Kidney (tissue), 14 donors: ENCODE results near the gene SMIM22. TPM values are rescaled to one million over a fixed set of nuclear protein-coding genes. Genes with fewer than 3 reads are reported as not detected.

Experiments used
- DNase-seq, 5 donors: peaks; one replicate each; pipeline ENCODE4 v3.0.0-alpha.2; 2013 to 2020
- FAIRE-seq: peaks from 2 replicates; lab custom pipeline; 2012; peaks lifted over from hg19 to GRCh38; lab: Jason Lieb, UNC
- H3K27ac ChIP-seq, 2 donors: one replicate each; pipeline ENCODE4 v1.7.0; 2013; ENCODE audit warnings: low read depth in 2 of 2, low read length in 2 of 2, inconsistent platforms in 1 of 2
- H3K27me3 ChIP-seq: one replicate; pipeline ENCODE4 v1.7.1; 2013; ENCODE audit warnings: low read length, inconsistent platforms; ENCODE audit not compliant: control insufficient read depth, insufficient read depth
- H3K36me3 ChIP-seq, 3 donors: one replicate each; pipeline versions ENCODE4 v1.7.0 to v1.7.1; 2013; ENCODE audit warnings: low read length in 3 of 3, control low read depth in 1 of 3, inconsistent platforms in 1 of 3; ENCODE audit not compliant: insufficient read depth in 3 of 3, control insufficient read depth in 2 of 3
- H3K4me1 ChIP-seq, 3 donors: one replicate each; pipeline versions ENCODE4 v1.7.0 to v1.7.1; 2013; ENCODE audit warnings: low read length in 3 of 3, inconsistent platforms in 1 of 3, low read depth in 1 of 3; ENCODE audit not compliant: control insufficient read depth in 2 of 3, insufficient read depth in 2 of 3
- H3K4me3 ChIP-seq, 3 donors: one replicate each; pipeline versions ENCODE4 v1.7.0 to v1.8.1; 2013; ENCODE audit warnings: low read length in 3 of 3, control low read depth in 1 of 3, inconsistent platforms in 1 of 3
- H3K9ac ChIP-seq, 3 donors: one replicate each; pipeline versions ENCODE4 v1.7.0 to v1.7.1; 2013; ENCODE audit warnings: low read length in 3 of 3, control low read depth in 1 of 3, inconsistent platforms in 1 of 3
- H3K9me3 ChIP-seq, 3 donors: one replicate each; pipeline versions ENCODE4 v1.7.0 to v1.7.1; 2013; ENCODE audit warnings: low read length in 3 of 3, control low read depth in 1 of 3, inconsistent platforms in 1 of 3; ENCODE audit not compliant: control insufficient read depth in 2 of 3, insufficient read depth in 1 of 3
- intact Hi-C: fragments of 100-400 bp; cut with DNase I; formaldehyde crosslinking; loops from one replicate; pipeline ENCODE4 v1.11.1; 2022
- polyA plus RNA-seq: library from polyadenylated mRNA; stranded (reverse); fragments of 350-450 nt; fragmentation: Illumina TruSeq; extraction: RNeasy Lipid Tissue Mini Kit (QIAGEN cat#74804); gene quantifications from one replicate; pipeline ENCODE4 v1.2.3, GENCODE V29; 2014; ENCODE audit warnings: low read depth, low replicate concordance; ENCODE audit not compliant: insufficient read depth
- total RNA-seq: library from RNA; stranded (reverse); fragmentation: NEBNext Ultra II Directional; extraction: Animal tissue kit (Norgen Biotek cat#: 25700); gene quantifications from one replicate; pipeline ENCODE4 v1.2.1, GENCODE V29; 2021
- TF ChIP-seq, protein P1 (sequence below): IDR thresholded peaks from 3 replicates; pipeline ENCODE4 v1.5.1; 2012; ENCODE audit warnings: mild to moderate bottlenecking, moderate library complexity, borderline replicate concordance; ENCODE audit not compliant: insufficient read depth; ENCODE audit errors: extremely low read depth
- donor health status: control.
- donor health status: control.
- donor health status: control.
- donor health status: control.
- donor health status: control.
- donor health status: DM: yes; HTN: yes; CAD: no.
- donor health status: Normal renal cell carcinoma (clear cell type).

Gene SMIM22
- total and polyA plus RNA-seq, 2 donors from 2014 or later = 36.5 to 74.2 TPM

DNA sequence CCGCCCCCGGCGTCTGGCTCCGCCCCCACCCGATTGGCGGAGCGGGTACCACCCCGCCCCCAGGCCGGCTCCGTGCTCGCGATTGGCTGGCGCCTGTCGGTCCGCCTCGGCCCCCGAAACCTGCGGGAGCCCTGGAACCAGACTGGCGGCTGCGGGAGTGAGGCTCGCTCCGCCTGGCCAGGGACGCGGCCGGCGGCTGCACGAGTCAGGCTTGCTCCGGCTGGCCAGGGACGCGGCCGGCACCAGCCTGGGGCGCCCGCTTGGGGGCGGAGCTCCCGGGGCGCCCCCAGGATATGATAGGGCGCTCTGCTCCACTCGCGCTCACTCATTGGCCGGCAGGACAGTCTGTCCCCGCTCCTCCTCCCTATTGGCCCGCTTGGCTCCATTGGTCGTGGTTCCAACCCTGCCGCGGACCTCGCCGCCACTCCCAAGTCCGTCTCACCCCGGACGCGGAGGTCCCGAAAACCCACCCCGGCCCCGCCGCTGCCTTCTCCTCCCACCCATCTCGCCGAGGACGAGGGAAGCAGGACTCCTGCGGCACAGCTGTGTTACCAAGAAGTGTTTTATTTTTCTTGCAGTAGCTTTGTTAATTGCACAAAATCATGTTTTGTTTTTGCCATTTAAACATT, 7.6 kb downstream of the SMIM22 start:
- Histone ChIP-seq H3K27ac (peak overlapping the region; percentile 63 to 77), H3K4me3 (peak overlapping the region; percentile 60 to 72 (median 65)), H3K9ac (peak overlapping the region in 1 of 3 donors; percentile 58), H3K27me3 (no peaks in the 10 kb centered on the region), H3K4me1 (peaks cover 0 to 14% (median 0%) of the 10 kb centered on the region in 3 donors), H3K36me3 (peaks cover 4 to 21% (median 5%) of the 10 kb centered on the region in 3 donors), H3K9me3 (no peaks in the 10 kb centered on the region)
- DNase-seq (peak; percentile 93 to 97 (median 94)), FAIRE-seq (no peak)
- intact Hi-C loops = no loop called here
- TF ChIP-seq, protein P1, sequence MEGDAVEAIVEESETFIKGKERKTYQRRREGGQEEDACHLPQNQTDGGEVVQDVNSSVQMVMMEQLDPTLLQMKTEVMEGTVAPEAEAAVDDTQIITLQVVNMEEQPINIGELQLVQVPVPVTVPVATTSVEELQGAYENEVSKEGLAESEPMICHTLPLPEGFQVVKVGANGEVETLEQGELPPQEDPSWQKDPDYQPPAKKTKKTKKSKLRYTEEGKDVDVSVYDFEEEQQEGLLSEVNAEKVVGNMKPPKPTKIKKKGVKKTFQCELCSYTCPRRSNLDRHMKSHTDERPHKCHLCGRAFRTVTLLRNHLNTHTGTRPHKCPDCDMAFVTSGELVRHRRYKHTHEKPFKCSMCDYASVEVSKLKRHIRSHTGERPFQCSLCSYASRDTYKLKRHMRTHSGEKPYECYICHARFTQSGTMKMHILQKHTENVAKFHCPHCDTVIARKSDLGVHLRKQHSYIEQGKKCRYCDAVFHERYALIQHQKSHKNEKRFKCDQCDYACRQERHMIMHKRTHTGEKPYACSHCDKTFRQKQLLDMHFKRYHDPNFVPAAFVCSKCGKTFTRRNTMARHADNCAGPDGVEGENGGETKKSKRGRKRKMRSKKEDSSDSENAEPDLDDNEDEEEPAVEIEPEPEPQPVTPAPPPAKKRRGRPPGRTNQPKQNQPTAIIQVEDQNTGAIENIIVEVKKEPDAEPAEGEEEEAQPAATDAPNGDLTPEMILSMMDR = no peak

DNA sequence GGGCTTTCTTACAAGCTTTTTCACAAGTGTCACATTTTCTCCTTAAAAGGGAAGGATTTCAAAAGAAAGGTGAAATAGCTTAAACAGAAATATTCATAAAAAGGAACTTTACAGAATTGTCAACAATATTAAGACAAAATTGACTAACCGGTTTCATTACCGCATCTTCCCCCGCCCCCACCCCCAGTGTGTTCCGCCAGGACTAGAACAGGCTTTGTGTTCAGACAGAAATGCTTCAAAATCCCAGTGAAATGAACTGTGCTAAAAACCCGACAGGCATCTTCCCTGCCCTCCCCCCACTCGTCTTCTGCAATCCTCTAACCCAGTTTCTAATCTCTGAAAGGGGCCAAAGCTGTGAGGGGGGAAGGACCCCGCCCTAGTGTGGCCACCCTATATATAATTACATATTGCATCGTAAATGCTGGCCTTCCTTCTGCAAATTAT, 8.3 kb downstream of the SMIM22 start:
- Histone ChIP-seq H3K27ac (peak overlapping the region in 1 of 2 donors; percentile 32), H3K9ac (peak overlapping the region in 1 of 3 donors; percentile 58), H3K9me3 (no peaks in the 10 kb centered on the region), H3K4me1 (peaks cover 0 to 14% (median 0%) of the 10 kb centered on the region in 3 donors), H3K4me3 (peak overlapping the region in 2 of 3 donors; percentile 60 to 72), H3K36me3 (peaks cover 5 to 21% (median 6%) of the 10 kb centered on the region in 3 donors), H3K27me3 (no peaks in the 10 kb centered on the region)
- DNase-seq (peak in 1 of 5 donors; percentile 50), FAIRE-seq (no peak)
- intact Hi-C loops = no loop called here
- TF ChIP-seq, protein P1 = no peak

DNA sequence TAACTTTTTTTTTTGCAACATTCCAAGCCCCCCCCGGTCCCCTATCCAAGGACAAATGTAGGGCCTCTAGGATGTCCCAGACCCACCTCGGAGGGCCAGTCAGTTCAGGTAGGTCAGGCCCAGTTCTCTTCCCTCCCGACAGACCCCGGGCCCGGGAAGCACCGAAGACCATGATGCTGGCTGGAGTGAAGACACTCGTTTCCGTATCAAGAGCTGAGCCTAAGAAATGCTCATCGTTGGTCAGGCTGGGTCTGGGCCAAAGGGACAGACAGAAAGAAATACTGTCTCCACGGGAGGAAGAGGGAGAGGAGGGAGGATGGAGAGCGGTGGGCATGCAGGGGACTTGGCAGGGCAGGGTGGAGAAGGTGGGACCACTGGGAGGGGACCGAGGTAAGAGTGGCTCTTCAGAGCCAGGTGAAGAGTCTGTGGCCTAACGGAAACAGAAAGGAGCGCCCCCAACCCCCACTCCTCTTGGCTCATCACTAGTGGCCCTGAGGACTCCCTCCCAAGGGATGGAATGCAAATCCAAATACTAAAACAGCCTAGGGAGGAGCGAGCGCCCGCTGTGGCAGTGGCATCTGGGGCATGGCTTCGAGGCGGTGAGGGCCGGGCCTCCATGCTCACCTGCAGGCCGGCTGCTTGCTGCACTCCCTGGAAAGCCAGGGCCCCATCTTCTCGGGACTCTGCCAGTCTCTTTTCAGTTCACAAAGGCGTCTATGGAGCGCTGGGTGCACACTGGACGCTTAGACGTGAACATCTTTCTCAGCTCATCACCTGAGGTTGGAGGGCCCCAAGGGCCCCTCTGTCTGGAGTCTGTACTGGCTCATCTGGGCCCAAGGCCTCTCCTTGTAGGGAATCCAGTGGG, 9.0 kb downstream of the SMIM22 start:
- H3K9me3 ChIP-seq = no peaks in the 10 kb centered on the region
- H3K27me3 ChIP-seq = no peaks in the 10 kb centered on the region
- no peak overlapping the region for H3K27ac ChIP-seq
- H3K4me3 ChIP-seq = no peak overlapping the region
- H3K9ac ChIP-seq = no peak overlapping the region
- DNase-seq = peak in 2 of 5 donors; percentile 44 to 71
- TF ChIP-seq, protein P1 = no peak
- peaks cover 6 to 17% (median 8%) of the 10 kb centered on the region in 3 donors for H3K36me3 ChIP-seq
- intact Hi-C loops = no loop called here
- peaks cover 0 to 14% (median 0%) of the 10 kb centered on the region in 3 donors for H3K4me1 ChIP-seq
- FAIRE-seq = no peak
